ENCODE results near the gene WDR70. TPM values are rescaled to one million over a fixed set of nuclear protein-coding genes. Genes with fewer than 3 reads are reported as not detected.

WDR70 gene
- total and polyA plus RNA-seq, 10 of the 15 experiments (the other 5 are each of a cell fraction or from before 2014, with no cell fraction given), result 10.9 to 33.6 (median 29.1) TPM

- no peak for TF ChIP-seq ATF3 (IDR thresholded peaks at IDR 0.05; ENCODE audit: borderline replicate concordance, extremely low read depth, low read depth, low read length)
- TF ChIP-seq JUNB (IDR thresholded peaks at IDR 0.05), result no peak
- TF ChIP-seq ZNF592 (IDR thresholded peaks at IDR 0.05), result no peak
- no peak for TF ChIP-seq RCOR1 (conservative IDR thresholded peaks at IDR 0.05; ENCODE audit: low read depth, low read length)
- no peak for TF ChIP-seq CTCF (IDR thresholded peaks at IDR 0.05 in 2 of 3, conservative IDR thresholded peaks at IDR 0.05 in 1 of 3; ENCODE audit: control insufficient read depth in 2 of 3, extremely low read depth in 1 of 3, insufficient read depth in 1 of 3, low read depth in 3 of 3, low read length in 3 of 3)
- no peak for TF ChIP-seq CHD4 (IDR thresholded peaks at IDR 0.05)
Observed at GRCh38 chr5:37714756-37715155, 335.6 kb downstream of the WDR70 start (continued).

DNA sequence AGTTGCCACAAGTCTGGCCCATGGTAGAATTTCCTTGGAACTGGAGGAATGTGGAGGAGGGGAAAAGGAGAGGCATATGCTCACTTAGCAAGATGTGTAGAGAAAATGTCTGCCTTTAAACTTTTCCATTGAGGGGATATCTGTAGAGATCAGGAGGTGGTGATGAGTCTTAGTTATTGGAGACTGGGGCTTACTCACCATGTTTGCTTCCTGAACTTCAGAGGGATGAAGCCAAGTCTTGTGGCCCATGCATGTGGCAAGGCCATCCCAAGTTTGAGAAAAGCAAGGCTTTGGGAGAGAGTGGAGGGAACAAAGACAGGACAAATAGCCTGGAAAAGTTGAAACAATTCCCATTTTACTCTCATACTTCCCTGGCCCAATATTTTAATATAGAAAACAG, 336.2 kb downstream of the WDR70 start:
- DNase-seq (ENCODE audit: low read depth, low spot score) (no peak), FAIRE-seq (no peak), ATAC-seq (no peak)
- ChIA-PET POLR2A (no interaction called here), CTCF (no interaction called here), SMC1A (ENCODE audit: uncharacterized antibody, unreplicated experiment) (no interaction called here), RAD21 (ENCODE audit: unreplicated experiment) (no interaction called here)
- no peaks in the 10 kb centered on the region for H3K27me3 ChIP-seq (replicated peaks in 1 of 2; ENCODE audit: control insufficient read depth in 2 of 2, insufficient read depth in 2 of 2, low read length in 1 of 2)
- TF ChIP-seq POLR2AphosphoS5 (IDR thresholded peaks at IDR 0.05; ENCODE audit: low read length) (no peak), CREB1 (IDR thresholded peaks at IDR 0.05; ENCODE audit: low read depth) (no peak), SMAD1 (IDR thresholded peaks at IDR 0.05; ENCODE audit: low read depth, partially characterized antibody) (no peak), NBN (IDR thresholded peaks at IDR 0.05) (no peak), CHD2 (IDR thresholded peaks at IDR 0.05; ENCODE audit: borderline replicate concordance, low read depth, low read length) (no peak), ZNF24 (IDR thresholded peaks at IDR 0.05) (no peak)
- no peak overlapping the region for H3K27ac ChIP-seq (ENCODE audit: control insufficient read depth, insufficient read depth)
- BruUV-seq (replicated peaks), result no TSS peak
- no peak overlapping the region for H3K4me2 ChIP-seq (ENCODE audit: control insufficient read depth, insufficient read depth)
- in situ Hi-C loops (cut with MboI) (no loop called here), intact Hi-C loops (cut with micrococcal nuclease; ENCODE audit: unreplicated experiment) (no loop called here)
- H3K4me1 ChIP-seq (ENCODE audit: control insufficient read depth, insufficient read depth, low read length), result no peaks in the 10 kb centered on the region
- no peak overlapping the region for H3K9ac ChIP-seq (ENCODE audit: control insufficient read depth, insufficient read depth, low read length)
- no peaks in the 10 kb centered on the region for H3K9me3 ChIP-seq (replicated peaks; ENCODE audit: control insufficient read depth, insufficient read depth, low read length)
- H3K4me3 ChIP-seq, result no peak overlapping the region
- H3K79me2 ChIP-seq (ENCODE audit: control insufficient read depth, insufficient read depth, low read length), result no peaks in the 10 kb centered on the region
- H4K20me1 ChIP-seq (ENCODE audit: control insufficient read depth, insufficient read depth), result no peaks in the 10 kb centered on the region
- no peak overlapping the region for H2AFZ ChIP-seq (ENCODE audit: control insufficient read depth, low read depth, low read length)
- no peaks in the 10 kb centered on the region for H3K36me3 ChIP-seq (ENCODE audit: control insufficient read depth in 2 of 2, insufficient read depth in 2 of 2, low read length in 1 of 2)

All from GM12878 (cell line).